Gastroesophageal sphincter (tissue), 3 donors: ENCODE data around the gene ARHGAP30.

Experiments used
- CTCF ChIP-seq, 4 experiments: fragments of 200-600 bp in 2 of 4; fragments of 450-650 bp in 2 of 4; sonication (generic) in 1 of 4; IDR thresholded peaks; one replicate each; pipeline ENCODE4 v1.5.1; 2017 to 2019; ENCODE audit warnings: antibody characterized with exemption in 4 of 4, mild to moderate bottlenecking in 2 of 4, moderate library complexity in 2 of 4
- EP300 ChIP-seq: sonication (generic); formaldehyde crosslinking; IDR thresholded peaks from one replicate; pipeline ENCODE4 v1.6.1; 2017; ENCODE audit warnings: antibody characterized with exemption, mild to moderate bottlenecking
- POLR2A ChIP-seq, 2 donors: fragments of 450-650 bp; IDR thresholded peaks; one replicate each; pipeline ENCODE4 v1.6.1; 2017; ENCODE audit warnings: antibody characterized with exemption in 2 of 2, mild to moderate bottlenecking in 2 of 2, moderate library complexity in 1 of 2
- POLR2AphosphoS5 ChIP-seq: sonication (generic); formaldehyde crosslinking; IDR thresholded peaks from one replicate; pipeline ENCODE4 v1.6.1; 2017; ENCODE audit warnings: antibody characterized with exemption

- no peak for TF ChIP-seq CTCF (IDR thresholded peaks at IDR 0.05)
- TF ChIP-seq EP300 = no peak
- TF ChIP-seq POLR2A (IDR thresholded peaks at IDR 0.05) = no peak
- no peak for TF ChIP-seq POLR2AphosphoS5
Measured at GRCh38 chr1:161061419-161061818, 8.3 kb downstream of the ARHGAP30 start.
